GM21381 (cell line): ENCODE measurements around the gene ST6GALNAC3.
"Not testable (repeated sequence)": the region's sequence is repeated elsewhere in the genome, so short reads cannot be mapped to it uniquely, and the experiment has no call there.

Source experiments
- ATAC-seq: cut with Tn5 transposase; IDR thresholded peaks from one replicate; pipeline ENCODE4 v1.9.1; 2021; ENCODE audit warnings: mild to moderate bottlenecking, moderate library complexity; ENCODE audit not compliant: unreplicated experiment

ST6GALNAC3 gene

DNA sequence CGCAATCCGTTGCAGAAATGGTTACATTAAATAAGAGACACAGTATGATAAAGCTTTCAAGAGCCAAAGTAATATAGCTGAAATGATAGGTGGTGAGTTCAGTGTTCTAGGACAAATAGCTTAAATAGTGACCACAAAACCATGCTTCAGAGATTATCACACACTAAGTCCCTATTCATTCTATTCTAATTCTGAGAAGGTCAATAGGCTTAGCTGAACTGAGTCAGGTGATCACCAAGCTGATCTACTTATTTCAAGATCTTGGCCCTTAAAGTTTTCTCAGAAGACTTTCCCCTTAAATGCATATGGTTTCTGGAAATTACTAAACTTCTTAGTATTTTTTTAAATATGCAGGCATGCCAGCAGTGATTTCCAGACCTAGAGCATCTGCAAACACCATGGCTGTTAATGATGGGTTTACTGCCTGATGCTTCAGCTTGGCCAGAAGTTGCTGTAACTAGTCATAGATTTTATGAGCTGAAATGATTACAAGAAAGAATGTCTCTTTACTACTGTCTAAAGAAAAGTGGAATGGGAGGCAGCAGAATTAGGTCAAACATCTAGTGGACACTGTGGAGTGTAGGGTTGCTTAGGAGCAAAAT lies 242.9 kb downstream of the ST6GALNAC3 start:
- ATAC-seq: no peak

GRCh38 chr1:76330991-76331603 lies 256.6 kb downstream of the ST6GALNAC3 start:
- peak; percentile 85 for ATAC-seq

GRCh38 chr1:76335882-76336281 lies 261.3 kb downstream of the ST6GALNAC3 start:
- ATAC-seq: no peak

DNA sequence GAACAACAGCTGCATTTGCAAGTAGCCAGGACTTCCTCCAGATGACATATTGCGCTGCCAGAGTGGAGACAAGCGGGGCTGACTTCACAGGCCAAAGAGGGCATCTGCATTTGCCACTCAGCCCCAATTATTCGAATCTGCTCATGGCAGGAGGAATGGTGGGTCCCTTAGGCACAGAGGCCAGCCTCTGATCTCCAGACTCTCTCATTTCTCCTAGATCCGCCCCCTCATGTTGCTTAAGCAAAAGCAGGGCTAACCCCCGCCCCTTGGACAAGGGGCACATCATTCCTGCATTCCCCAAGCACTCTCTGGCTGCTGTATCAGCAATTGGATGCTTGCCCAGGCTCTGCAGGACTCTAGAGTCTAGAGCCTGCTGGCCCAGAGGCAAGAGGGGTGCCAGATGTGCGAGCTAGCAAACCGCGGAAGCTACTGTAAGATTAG lies 262.4 kb downstream of the ST6GALNAC3 start:
- no peak for ATAC-seq

DNA sequence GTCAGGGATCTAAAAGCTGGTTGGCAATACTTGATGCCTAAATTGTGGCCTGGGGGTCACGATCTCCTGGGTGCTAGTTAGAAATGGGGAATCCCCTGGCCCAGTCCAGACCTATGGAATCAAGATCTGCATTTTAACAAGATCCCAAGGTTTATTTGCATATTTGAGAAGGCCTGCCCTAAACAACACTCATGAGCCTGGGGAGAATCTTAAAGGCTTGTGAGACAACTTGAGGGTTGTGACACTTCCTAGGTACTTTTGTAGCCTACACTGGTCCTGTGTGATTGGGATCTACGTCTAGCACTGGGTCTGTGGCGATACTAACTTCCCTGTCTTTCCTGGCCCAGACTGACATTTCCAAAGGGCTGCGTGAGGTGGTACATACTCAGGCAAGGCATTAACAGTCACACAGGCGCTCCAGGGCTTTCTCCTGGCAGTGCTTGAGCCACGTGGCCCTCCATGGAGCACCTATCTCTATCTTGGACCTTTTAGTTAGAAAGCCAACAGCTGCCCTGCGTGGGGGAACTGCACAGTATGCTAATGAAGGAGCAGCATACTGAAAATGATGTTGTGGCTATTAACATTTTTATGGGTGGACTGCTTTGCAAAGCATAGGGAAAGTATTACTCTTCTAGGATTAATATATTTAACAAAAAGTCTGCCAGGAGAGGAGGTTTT lies 263.1 kb downstream of the ST6GALNAC3 start:
- ATAC-seq: no peak

- no peak for ATAC-seq
Observed at GRCh38 chr1:76340056-76340455, 265.5 kb downstream of the ST6GALNAC3 start.

- ATAC-seq: not testable (repeated sequence)
Observed at GRCh38 chr1:76341816-76342215, 267.3 kb downstream of the ST6GALNAC3 start.

- ATAC-seq: no peak
Observed at GRCh38 chr1:76343356-76343755, 268.8 kb downstream of the ST6GALNAC3 start.

DNA sequence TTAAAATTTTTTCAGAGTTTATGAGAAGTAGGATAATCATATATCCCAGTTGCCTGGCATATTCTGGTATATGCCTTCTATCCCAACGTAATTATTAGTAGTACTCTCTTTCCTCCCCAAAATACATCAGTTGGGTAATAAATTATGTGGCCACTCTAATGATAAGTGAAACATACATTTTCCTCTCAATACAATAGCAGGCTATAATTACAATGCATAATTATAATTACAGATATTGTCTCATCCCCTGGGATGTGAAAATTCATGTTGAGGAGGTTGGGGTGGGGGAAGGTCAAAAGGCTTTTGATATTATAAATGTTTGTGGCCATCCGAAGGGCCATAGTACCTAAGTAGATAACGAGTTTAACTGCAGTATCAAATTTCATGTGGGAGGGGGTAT lies 277.1 kb downstream of the ST6GALNAC3 start:
- ATAC-seq: no peak

- no peak for ATAC-seq
Observed at GRCh38 chr1:76352741-76353435, 278.3 kb downstream of the ST6GALNAC3 start.

- no peak for ATAC-seq
Observed at GRCh38 chr1:76354236-76354635, 279.7 kb downstream of the ST6GALNAC3 start.

- ATAC-seq: no peak
Observed at GRCh38 chr1:76366726-76367125, 292.2 kb downstream of the ST6GALNAC3 start.

- ATAC-seq: no peak
Observed at GRCh38 chr1:76371941-76372340, 297.4 kb downstream of the ST6GALNAC3 start.

- ATAC-seq: no peak
Observed at GRCh38 chr1:76374086-76374485, 299.5 kb downstream of the ST6GALNAC3 start.

GRCh38 chr1:76377247-76377646 lies 302.7 kb downstream of the ST6GALNAC3 start:
- no peak for ATAC-seq

DNA sequence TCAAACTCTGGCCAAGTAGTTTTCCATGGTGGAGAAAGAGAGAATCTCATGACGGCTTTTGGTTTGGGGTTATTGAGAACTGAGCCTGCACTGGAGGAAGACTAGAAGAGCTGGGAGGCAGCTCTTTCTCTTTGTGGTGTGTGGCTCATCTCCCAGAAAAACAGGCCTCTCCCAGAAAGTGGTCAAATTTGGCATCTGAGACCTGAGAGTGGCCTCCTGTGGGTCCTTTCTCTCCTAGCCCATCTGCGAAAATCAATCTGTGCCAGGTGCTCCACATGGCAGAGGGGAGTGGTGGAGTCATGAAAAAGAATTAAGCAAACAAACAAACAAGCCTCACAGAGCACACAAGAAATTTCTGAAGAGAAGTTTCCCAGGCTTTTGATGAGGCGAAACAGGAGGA lies 305.0 kb downstream of the ST6GALNAC3 start:
- no peak for ATAC-seq

DNA sequence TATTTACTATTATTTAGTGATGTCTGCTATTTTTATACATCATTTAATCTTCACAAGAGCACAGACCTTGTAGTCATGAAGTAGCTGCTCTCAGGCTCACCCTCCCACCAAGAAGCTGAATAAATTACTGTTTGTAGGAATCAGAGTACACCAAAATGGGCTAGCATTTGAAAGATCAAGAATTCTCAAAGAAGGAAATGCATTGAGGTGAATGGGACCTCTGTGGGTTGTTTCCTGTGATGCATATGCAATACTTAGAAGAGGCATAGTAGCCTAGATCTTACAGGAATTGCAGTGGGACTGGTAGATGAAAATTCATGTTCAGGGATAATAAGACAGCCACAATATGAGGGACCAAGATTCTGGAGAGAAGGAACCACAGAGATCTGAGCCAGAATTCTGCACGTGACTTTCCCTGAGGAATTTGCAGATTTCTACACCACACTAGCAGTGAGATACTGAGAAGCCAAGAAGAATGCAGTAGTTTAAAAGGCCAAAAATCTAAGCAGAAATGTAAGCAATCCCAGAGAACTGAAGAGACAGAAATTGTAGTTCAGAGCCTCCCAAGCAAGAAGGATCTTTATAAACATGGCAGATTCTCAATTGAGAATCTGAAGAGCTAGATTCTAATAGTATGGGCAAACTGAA lies 307.0 kb downstream of the ST6GALNAC3 start:
- no peak for ATAC-seq

- no peak for ATAC-seq
Observed at GRCh38 chr1:76388261-76388660, 313.7 kb downstream of the ST6GALNAC3 start.

GRCh38 chr1:76390456-76390855 lies 315.9 kb downstream of the ST6GALNAC3 start:
- no peak for ATAC-seq

- ATAC-seq: no peak
Observed at GRCh38 chr1:76395059-76395458, 320.5 kb downstream of the ST6GALNAC3 start.

DNA sequence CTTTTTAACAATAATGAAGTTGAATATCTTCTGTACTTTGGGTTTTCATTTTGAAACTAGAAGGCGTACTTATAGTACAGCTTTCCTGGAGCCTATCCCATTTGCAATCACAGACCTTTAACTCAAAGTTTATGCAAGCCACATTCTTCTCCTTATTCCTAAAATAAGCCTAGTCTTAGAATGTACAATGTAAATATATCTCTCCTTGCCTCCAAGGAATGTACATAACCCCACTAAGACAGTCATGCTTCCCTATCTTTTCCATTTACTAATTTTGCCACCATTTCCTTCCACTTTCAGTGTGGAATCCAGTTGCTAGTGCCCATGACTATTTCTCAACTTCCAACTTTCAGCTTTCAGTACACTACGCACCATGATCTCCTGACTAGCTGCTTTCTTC lies 327.6 kb downstream of the ST6GALNAC3 start:
- ATAC-seq: no peak
